GM18867 (cell line): ENCODE results near the gene NFIB.

Source experiments
- ATAC-seq: cut with Tn5 transposase; IDR thresholded peaks from one replicate; pipeline ENCODE4 v1.9.1; 2021; ENCODE audit warnings: mild to moderate bottlenecking, moderate library complexity; ENCODE audit not compliant: unreplicated experiment

NFIB gene

DNA sequence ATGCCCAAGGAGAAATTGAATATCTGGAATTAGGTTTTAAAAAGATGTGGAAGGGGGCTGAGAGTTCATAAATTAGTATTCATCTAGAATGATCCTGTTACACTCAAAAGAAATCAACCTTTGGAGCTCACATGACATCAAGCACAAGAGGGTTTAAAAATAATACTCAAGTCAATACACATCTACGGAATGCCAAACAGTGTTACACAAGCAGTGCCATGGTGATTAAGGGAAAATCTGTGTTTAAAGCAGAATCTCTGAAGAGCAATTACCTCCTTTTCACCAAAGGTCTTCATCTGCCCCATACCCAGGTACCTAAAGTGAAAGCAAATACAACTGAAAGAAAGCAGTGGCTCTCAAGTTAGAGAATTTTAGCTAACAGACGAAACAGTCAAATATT is 261.6 kb downstream of the NFIB start:
- ATAC-seq = no peak

DNA sequence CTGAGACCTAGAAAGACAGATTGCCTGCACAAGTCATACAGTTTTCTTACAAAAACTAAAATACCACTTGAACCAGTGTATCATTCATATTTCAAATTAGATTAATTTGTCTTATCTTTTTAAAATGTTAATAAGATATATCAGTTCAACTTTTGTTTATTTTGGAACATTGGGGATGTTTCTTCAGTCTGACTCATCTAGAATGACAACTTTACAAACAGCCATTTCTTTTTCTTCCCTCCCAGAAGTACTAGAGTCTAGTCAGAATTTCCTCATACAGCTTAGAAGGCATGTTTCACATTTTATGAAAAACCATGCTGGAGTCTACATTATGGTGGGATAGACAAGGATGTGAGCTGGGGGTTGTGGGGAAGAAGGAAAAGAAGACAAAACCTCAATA is 262.5 kb downstream of the NFIB start:
- no peak for ATAC-seq

DNA sequence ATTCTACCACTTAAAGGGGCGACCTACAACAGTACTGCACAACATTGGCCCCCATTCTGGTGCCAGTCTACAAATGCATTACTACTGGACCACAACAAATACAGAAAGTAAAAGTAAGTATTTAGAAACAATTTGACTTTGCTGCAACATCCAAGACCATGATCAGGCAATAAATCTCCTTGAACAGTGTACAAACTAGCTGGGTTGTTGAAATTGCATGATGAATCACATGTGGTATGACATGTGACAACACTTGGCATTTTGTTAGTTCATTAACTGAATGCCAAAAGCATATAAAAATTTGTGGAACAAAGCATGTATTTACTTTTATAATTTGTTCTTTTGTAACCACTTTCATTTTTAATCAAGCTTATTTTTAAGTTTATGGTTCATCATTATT is 270.5 kb downstream of the NFIB start:
- no peak for ATAC-seq

DNA sequence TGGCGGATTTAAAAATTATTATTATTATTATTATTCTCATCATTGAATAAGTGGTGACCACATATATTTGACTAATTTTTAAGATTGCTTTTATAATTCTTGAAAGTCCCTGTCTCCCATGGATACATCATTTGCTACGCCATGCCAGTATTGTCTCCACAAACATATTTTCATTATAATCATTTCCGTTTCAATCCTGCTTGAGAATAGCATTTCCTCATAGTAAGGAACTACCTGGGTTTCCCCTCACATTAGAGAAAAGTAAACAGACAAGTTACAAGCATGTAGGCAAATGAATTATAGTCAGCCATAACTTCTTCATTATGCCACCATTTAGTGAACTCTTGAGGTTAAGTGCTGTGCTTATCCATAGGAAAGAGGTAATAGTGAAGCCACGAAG is 276.6 kb downstream of the NFIB start:
- no peak for ATAC-seq

DNA sequence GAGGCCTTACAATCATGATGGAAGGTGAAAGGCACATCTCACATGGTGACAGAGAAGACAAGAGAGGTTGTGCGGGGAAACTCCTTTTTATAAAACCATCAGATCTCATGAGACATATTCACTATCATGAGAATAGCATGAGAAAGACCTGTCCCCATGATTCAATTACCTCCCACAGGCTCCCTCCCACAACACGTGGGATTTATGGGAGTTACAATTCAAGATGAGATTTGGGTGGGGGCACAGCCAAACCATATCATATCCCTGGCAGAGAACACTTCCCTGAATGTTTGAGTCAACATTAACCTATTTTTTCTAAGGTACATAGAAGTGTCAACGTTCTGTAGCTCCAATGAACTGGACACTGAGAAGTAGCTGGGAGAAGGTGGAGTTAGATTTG is 280.9 kb downstream of the NFIB start:
- ATAC-seq = no peak
